Activated CD4-positive, alpha-beta T cell treated with anti-CD3 and anti-CD28 coated beads, Interleukin-2, Interleukin-4, amounts not matched to agents 100 ng/mL and 50 ng/mL, durations not matched to agents 16 hours and 8 hours (primary cell): Measurements from ENCODE around the gene GRIK2.
"Not testable (repeated sequence)": the region's sequence is repeated elsewhere in the genome, so short reads cannot be mapped to it uniquely, and the experiment has no call there.

Experiments
- DNase-seq: peaks from one replicate; pipeline ENCODE4 v3.0.0-alpha.2; 2020; ENCODE audit warnings: low spot score

Gene GRIK2

GRCh38 chr6:102023977-102024657, 630.6 kb downstream of the GRIK2 start:
- no peak for DNase-seq

DNA sequence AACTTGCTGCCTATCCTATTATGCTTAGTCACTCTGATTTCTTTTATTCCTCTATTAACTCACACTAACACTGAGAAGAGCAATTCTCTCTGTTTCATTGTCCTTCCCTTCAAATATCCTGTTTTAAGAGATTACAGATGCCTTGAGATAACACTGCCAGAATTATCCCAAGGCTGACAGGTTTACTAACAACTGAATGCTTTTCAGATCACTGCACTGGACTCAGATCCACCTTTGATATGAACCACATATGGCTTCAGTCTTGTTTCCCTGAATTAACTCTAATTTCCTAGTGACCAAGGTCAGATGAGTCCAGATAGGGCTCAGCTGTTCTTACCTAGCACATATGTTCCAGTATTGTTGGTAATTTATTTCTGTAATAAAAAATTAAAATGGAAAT, 633.1 kb downstream of the GRIK2 start:
- DNase-seq, result no peak

DNA sequence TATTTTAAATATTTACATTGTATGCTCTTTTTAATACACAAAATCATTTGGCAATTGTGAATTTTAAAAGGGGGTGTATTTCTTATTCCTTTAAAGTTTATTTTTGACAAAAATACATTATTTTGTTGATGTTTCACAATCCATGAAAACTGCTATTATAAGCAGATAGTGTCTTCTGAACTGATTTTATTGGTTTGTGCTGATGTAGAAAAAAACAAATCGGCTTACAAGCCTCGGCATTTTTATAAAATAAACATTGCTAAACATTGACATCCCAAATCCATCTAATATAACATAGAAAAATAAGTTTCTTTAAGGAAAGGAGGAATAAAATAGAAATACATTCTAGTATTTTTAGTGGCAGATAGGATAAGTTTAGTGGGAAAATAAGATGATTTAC, 634.7 kb downstream of the GRIK2 start:
- no peak for DNase-seq

- no peak for DNase-seq
These were observed 645.5 kb downstream of the GRIK2 start for GRCh38 chr6:102038964-102039363.

- no peak for DNase-seq
These were observed 645.9 kb downstream of the GRIK2 start for GRCh38 chr6:102039441-102039840.

DNA sequence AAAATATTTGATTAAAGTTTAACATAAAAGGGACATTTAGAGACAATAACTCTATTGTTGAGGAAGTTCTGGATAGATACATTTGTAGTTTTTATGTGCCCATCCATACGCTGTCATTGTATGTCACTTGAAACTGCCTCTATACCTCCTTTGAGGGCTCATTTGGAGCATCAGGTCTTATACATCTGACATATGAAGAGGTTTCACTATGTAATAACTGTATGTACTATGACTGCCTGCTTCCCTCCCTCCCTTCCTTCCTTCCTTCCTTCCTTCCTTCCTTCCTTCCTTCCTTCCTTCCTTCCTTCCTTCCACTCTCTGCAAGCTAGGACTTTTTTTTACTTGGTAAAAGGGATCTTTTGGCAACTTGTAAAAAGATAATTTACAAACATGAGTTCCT, 657.5 kb downstream of the GRIK2 start:
- no peak for DNase-seq

- no peak for DNase-seq
These were observed 658.2 kb downstream of the GRIK2 start for GRCh38 chr6:102051720-102052119.

DNA sequence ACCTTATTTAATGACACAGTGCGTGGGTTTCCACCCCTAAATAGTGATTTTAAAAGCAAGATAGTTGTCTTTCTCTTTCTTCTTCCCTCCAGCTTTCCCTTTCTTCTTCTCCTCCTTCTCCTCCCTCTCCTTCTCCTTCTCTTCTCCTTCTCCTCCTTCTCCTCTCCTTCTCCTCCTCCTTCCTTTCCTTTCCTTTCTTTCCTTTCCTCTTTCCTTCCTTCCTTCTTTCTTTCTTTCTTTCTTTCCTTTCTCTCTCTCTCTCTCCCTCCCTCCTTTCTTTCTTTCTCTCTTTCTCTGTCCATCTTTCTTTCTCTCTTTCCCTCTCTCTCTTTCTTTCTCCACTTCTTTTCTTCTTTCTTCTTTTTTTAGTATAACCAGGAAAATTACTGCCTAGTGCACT, 670.6 kb downstream of the GRIK2 start:
- DNase-seq, result no peak

- no peak for DNase-seq
These were observed 672.8 kb downstream of the GRIK2 start for GRCh38 chr6:102066301-102066700.

- DNase-seq, result no peak
These were observed 674.9 kb downstream of the GRIK2 start for GRCh38 chr6:102068349-102068929.

- DNase-seq, result no peak
These were observed 682.0 kb downstream of the GRIK2 start for GRCh38 chr6:102075539-102075938.

DNA sequence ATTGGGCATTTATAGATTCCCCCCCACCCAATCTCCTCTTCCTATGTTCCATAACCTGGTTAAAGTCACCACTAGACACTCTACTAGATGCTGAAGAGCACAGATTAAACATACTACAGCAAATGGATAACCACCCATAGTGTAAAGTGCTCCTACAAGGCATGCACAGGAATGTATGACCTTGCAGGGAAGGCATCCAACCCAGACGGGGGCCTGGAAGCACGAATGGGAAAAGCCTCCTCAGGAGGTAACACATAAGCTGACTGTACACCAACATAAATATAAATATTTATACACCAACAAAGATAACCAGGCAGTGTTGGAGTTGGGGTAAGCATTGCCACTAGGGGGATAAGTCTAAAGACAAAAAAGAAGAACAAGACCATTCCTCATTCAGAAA, 691.7 kb downstream of the GRIK2 start:
- no peak for DNase-seq

DNA sequence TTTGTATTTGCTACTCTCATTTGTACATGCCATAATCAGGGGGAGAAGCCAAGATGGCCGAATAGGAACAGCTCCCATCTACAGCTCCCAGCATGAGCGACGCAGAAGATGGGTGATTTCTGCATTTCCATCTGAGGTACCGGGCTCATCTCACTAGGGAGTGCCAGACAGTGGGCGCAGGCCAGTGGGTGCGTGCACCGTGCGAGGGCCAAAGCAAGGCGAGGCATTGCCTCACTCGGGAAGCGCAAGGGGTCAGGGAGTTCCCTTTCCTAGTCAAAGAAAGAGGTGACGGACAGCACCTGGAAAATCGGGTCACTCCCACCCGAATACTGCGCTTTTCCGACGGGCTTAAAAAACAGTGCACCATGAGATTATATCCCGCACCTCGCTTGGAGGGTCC, 694.7 kb downstream of the GRIK2 start:
- DNase-seq, result not testable (repeated sequence)

- no peak for DNase-seq
These were observed 720.9 kb downstream of the GRIK2 start for GRCh38 chr6:102114402-102114801.

- DNase-seq, result no peak
These were observed 722.4 kb downstream of the GRIK2 start for GRCh38 chr6:102115911-102116310.

GRCh38 chr6:102118034-102118433, 724.5 kb downstream of the GRIK2 start:
- no peak for DNase-seq
